Measurements from ENCODE around the gene GGT6.
"Not testable (repeated sequence)": the region's sequence is repeated elsewhere in the genome, so short reads cannot be mapped to it uniquely, and the experiment has no call there.

The GGT6 gene

DNA sequence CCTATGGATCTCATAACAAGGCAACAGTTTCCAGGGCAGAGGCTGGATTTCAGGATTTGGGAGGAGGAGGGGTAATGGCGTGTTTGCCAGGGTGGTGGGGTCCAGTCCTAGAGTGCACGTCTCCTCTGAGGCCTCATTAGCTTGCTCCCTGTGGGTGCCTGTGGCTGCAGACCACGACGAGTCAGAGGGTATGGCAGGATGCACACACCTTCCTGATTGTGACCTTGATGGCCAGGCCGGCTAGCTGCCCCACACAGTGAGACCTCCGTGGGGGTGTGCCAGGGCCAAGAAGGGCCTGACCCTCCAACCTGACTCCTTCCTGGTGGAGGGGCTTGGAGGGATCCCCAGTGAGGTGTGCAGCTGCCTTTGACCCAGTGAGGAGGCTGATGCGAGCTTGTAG, 19.9 kb upstream of the GGT6 start:
- no peaks in the 10 kb centered on the region for H3K9me3 ChIP-seq (ENCODE audit: low read length)
- H3K36me3 ChIP-seq (ENCODE audit: insufficient read depth, low read length): no peaks in the 10 kb centered on the region
- H3K27ac ChIP-seq (ENCODE audit: low read depth, low read length, poor library complexity, severe bottlenecking): no peak overlapping the region
- no peak overlapping the region for H3K4me3 ChIP-seq (ENCODE audit: low read depth, low read length, poor library complexity, severe bottlenecking)
- no peak overlapping the region for H3K9ac ChIP-seq (ENCODE audit: low read length)
- H4K20me1 ChIP-seq (ENCODE audit: insufficient read depth, low read length): no peaks in the 10 kb centered on the region
- no peak overlapping the region for H3K4me2 ChIP-seq (ENCODE audit: low read length)
- no peaks in the 10 kb centered on the region for H3F3A ChIP-seq (ENCODE audit: insufficient read depth, low read length)
- no peaks in the 10 kb centered on the region for H3K9me2 ChIP-seq (ENCODE audit: low read depth, low read length)
- peaks cover 15% of the 10 kb centered on the region for H3K27me3 ChIP-seq (ENCODE audit: insufficient read depth, low read length)
- H2AFZ ChIP-seq (ENCODE audit: low read length): no peak overlapping the region
- H3K4me1 ChIP-seq (ENCODE audit: insufficient read depth, low read length, severe bottlenecking): no peaks in the 10 kb centered on the region
- H3K79me2 ChIP-seq (ENCODE audit: insufficient read depth, low read length): no peaks in the 10 kb centered on the region
- TF ChIP-seq, protein P1, sequence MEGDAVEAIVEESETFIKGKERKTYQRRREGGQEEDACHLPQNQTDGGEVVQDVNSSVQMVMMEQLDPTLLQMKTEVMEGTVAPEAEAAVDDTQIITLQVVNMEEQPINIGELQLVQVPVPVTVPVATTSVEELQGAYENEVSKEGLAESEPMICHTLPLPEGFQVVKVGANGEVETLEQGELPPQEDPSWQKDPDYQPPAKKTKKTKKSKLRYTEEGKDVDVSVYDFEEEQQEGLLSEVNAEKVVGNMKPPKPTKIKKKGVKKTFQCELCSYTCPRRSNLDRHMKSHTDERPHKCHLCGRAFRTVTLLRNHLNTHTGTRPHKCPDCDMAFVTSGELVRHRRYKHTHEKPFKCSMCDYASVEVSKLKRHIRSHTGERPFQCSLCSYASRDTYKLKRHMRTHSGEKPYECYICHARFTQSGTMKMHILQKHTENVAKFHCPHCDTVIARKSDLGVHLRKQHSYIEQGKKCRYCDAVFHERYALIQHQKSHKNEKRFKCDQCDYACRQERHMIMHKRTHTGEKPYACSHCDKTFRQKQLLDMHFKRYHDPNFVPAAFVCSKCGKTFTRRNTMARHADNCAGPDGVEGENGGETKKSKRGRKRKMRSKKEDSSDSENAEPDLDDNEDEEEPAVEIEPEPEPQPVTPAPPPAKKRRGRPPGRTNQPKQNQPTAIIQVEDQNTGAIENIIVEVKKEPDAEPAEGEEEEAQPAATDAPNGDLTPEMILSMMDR (IDR thresholded peaks at IDR 0.05; ENCODE audit: low read length): no peak
- TF ChIP-seq EZH2 (IDR thresholded peaks at IDR 0.05; ENCODE audit: borderline replicate concordance, low read length): no peak

DNA sequence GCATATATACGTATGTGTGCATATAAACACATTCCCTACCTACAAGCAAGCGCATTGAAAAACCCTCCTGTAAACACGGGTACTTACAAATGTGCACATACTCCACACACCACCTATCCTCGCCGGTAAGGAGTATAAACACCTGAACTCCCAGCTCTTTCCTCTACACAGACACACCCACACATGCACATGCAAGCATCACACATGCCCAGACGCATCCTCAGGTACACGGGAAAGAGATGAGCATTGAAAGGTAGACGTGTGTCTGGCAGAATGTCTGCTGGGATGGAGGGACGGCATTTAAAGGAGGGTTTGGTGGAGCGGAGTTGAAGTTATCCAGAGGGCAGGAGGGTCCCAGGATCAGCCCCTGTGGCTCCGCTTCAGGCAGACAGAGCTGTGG, 19.3 kb upstream of the GGT6 start:
- H3K36me3 ChIP-seq (ENCODE audit: insufficient read depth, low read length): no peaks in the 10 kb centered on the region
- H3K9ac ChIP-seq (ENCODE audit: low read length): no peak overlapping the region
- H3K9me2 ChIP-seq (ENCODE audit: low read depth, low read length): no peaks in the 10 kb centered on the region
- no peaks in the 10 kb centered on the region for H3K9me3 ChIP-seq (ENCODE audit: low read length)
- H4K20me1 ChIP-seq (ENCODE audit: insufficient read depth, low read length): no peaks in the 10 kb centered on the region
- H3K79me2 ChIP-seq (ENCODE audit: insufficient read depth, low read length): no peaks in the 10 kb centered on the region
- H3K4me1 ChIP-seq (ENCODE audit: insufficient read depth, low read length, severe bottlenecking): no peaks in the 10 kb centered on the region
- H2AFZ ChIP-seq (ENCODE audit: low read length): no peak overlapping the region
- no peak overlapping the region for H3K4me3 ChIP-seq (ENCODE audit: low read depth, low read length, poor library complexity, severe bottlenecking)
- H3K27me3 ChIP-seq (ENCODE audit: insufficient read depth, low read length): peaks cover 15% of the 10 kb centered on the region
- H3F3A ChIP-seq (ENCODE audit: insufficient read depth, low read length): no peaks in the 10 kb centered on the region
- no peak overlapping the region for H3K4me2 ChIP-seq (ENCODE audit: low read length)
- H3K27ac ChIP-seq (ENCODE audit: low read depth, low read length, poor library complexity, severe bottlenecking): no peak overlapping the region
- no peak for TF ChIP-seq EZH2 (IDR thresholded peaks at IDR 0.05; ENCODE audit: borderline replicate concordance, low read length)
- TF ChIP-seq, protein P1 (IDR thresholded peaks at IDR 0.05; ENCODE audit: low read length): no peak

DNA sequence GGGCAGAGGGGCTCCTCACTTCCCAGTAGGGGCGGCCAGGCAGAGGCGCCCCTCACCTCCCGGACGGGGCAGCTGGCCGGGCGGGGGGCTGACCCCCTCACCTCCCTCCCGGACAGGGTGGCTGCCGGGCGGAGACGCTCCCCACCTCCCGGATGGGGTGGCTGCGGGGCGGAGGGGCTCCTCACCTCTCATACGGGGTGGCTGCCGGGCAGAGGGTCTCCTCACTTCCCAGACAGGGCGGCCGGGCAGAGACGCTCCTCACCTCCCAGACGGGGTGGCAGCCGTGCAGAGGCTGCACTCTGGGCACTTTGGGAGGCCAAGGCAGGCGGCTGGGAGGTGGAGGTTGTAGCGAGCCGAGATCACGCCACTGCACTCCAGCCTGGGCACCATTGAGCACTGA, 18.0 kb upstream of the GGT6 start:
- not testable (repeated sequence) for H3K9me2 ChIP-seq (ENCODE audit: low read depth, low read length); H3K4me2 ChIP-seq (ENCODE audit: low read length); H3K4me1 ChIP-seq (ENCODE audit: insufficient read depth, low read length, severe bottlenecking); H3K79me2 ChIP-seq (ENCODE audit: insufficient read depth, low read length); H3K4me3 ChIP-seq (ENCODE audit: low read depth, low read length, poor library complexity, severe bottlenecking); H3F3A ChIP-seq (ENCODE audit: insufficient read depth, low read length); H2AFZ ChIP-seq (ENCODE audit: low read length); H3K27ac ChIP-seq (ENCODE audit: low read depth, low read length, poor library complexity, severe bottlenecking); H3K9ac ChIP-seq (ENCODE audit: low read length); H4K20me1 ChIP-seq (ENCODE audit: insufficient read depth, low read length); H3K36me3 ChIP-seq (ENCODE audit: insufficient read depth, low read length); H3K9me3 ChIP-seq (ENCODE audit: low read length)
- peaks cover 15% of the 10 kb centered on the region for H3K27me3 ChIP-seq (ENCODE audit: insufficient read depth, low read length)

DNA sequence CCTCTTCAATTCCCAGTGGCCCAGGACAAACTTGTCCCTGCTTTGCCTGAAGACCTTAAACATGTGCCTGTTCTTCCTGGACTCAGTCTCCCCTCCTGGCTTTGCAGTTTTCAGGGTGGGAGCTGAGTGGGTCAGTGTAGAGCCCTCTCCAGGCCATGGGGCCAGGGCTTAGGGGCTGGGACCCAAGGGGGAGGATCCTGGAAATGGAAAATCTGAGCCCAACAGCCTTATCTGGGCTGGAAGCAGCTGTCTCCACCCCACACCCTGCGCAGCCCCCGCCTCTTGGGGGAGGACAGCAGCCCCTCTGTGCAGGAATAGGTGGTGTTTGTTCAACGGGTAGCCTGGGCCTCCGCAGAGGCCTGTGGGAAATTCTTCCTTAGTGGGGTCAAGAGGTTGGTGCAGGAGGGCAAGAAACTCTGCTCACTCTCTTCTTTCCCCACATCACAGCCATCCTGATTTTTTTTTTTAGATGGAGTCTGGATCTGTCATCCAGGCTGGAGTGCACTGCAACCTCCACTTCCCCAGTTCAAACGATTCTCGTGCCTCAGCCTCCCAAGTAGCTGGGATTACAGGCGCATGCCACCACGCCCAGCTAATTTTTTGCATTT, 17.1 kb upstream of the GGT6 start:
- Histone ChIP-seq H3K9ac (ENCODE audit: low read length) (no peak overlapping the region), H3K36me3 (ENCODE audit: insufficient read depth, low read length) (no peaks in the 10 kb centered on the region), H3K4me3 (ENCODE audit: low read depth, low read length, poor library complexity, severe bottlenecking) (no peak overlapping the region), H4K20me1 (ENCODE audit: insufficient read depth, low read length) (no peaks in the 10 kb centered on the region), H3K4me2 (ENCODE audit: low read length) (no peak overlapping the region), H3K9me3 (ENCODE audit: low read length) (no peaks in the 10 kb centered on the region), H3K27me3 (ENCODE audit: insufficient read depth, low read length) (peaks cover 15% of the 10 kb centered on the region), H3K79me2 (ENCODE audit: insufficient read depth, low read length) (no peaks in the 10 kb centered on the region), H3F3A (ENCODE audit: insufficient read depth, low read length) (no peaks in the 10 kb centered on the region), H3K27ac (ENCODE audit: low read depth, low read length, poor library complexity, severe bottlenecking) (no peak overlapping the region), H3K4me1 (ENCODE audit: insufficient read depth, low read length, severe bottlenecking) (no peaks in the 10 kb centered on the region), H2AFZ (ENCODE audit: low read length) (no peak overlapping the region), H3K9me2 (ENCODE audit: low read depth, low read length) (no peaks in the 10 kb centered on the region)
- no peak for TF ChIP-seq EZH2 (IDR thresholded peaks at IDR 0.05; ENCODE audit: borderline replicate concordance, low read length)
- TF ChIP-seq, protein P1 (IDR thresholded peaks at IDR 0.05; ENCODE audit: low read length): no peak

All from OCI-LY1 (cell line).